Measurements from ENCODE around the gene BBIP1. TPM values are rescaled to one million over a fixed set of nuclear protein-coding genes. Genes with fewer than 3 reads are reported as not detected.
A peak's percentile ranks its signal among the peaks of the same experiment; 100 is the strongest.

BBIP1 gene
- total and polyA plus RNA-seq, 9 of the 15 experiments (the other 6 are each of a cell fraction or from before 2014, with no cell fraction given) = 5.2 to 31.0 (median 19.4) TPM

DNA sequence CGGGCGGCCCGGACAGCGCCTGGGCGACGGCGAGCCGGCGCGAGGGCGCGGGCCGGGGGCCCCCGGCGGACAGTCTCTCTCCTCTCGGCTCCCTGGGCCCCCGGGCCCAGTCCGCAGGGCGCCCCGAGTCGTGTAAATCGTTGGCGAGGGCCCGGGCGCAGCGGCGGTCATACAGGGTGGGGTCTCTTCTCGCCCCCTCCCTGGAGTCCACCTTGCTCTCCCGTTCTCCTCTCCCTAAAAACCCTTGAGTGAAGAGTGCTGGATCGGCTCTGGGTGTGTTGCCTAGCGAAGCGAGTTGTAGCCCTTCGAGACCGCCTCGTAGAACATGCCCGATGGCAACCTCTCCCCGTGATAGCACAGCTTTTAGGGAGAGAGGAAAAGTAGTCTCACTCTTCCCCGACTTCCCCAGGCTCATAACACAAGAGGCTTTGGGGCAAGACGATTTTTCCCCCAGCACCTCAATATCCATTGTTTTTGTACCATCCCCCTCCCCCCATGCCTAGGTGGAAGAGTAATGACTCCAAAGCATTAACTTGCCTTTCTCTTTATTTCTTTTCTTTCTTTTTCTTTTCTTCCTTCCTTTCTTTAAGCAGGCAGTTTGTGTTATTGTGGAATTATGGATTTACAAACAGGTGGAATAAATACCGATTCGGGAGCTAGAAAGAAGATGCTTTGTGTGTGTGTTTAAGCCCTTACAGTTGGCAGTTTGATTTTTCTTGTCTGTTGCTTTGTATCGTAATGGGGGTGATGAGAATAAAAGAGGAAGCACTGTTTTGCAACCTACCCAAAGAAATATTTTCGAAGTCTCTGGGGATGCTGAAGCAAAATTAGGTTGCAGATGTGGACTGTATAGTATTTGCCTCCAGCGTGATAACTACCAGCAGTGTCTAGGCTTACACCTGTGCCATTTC is 1.2 kb upstream of the BBIP1 start (continued):
- TF ChIP-seq, protein P1, sequence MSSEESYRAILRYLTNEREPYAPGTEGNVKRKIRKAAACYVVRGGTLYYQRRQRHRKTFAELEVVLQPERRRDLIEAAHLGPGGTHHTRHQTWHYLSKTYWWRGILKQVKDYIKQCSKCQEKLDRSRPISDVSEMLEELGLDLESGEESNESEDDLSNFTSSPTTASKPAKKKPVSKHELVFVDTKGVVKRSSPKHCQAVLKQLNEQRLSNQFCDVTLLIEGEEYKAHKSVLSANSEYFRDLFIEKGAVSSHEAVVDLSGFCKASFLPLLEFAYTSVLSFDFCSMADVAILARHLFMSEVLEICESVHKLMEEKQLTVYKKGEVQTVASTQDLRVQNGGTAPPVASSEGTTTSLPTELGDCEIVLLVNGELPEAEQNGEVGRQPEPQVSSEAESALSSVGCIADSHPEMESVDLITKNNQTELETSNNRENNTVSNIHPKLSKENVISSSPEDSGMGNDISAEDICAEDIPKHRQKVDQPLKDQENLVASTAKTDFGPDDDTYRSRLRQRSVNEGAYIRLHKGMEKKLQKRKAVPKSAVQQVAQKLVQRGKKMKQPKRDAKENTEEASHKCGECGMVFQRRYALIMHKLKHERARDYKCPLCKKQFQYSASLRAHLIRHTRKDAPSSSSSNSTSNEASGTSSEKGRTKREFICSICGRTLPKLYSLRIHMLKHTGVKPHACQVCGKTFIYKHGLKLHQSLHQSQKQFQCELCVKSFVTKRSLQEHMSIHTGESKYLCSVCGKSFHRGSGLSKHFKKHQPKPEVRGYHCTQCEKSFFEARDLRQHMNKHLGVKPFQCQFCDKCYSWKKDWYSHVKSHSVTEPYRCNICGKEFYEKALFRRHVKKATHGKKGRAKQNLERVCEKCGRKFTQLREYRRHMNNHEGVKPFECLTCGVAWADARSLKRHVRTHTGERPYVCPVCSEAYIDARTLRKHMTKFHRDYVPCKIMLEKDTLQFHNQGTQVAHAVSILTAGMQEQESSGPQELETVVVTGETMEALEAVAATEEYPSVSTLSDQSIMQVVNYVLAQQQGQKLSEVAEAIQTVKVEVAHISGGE (CRISPR knock-in tag; IDR thresholded peaks at IDR 0.05) = no peak
- TF ChIP-seq BCL6 (CRISPR knock-in tag; IDR thresholded peaks at IDR 0.05) (no peak), RFX1 (IDR thresholded peaks at IDR 0.05) (peak; percentile 39), ZNF24 (IDR thresholded peaks at IDR 0.05) (no peak), PCBP1 (IDR thresholded peaks at IDR 0.05; ENCODE audit: low read depth, low read length, poor library complexity, severe bottlenecking) (peak; percentile 6), TCF7 (IDR thresholded peaks at IDR 0.05; ENCODE audit: borderline replicate concordance) (no peak), ETV1 (tag; conservative IDR thresholded peaks at IDR 0.05; ENCODE audit: low read depth) (no peak), CCNT2 (IDR thresholded peaks at IDR 0.05; ENCODE audit: borderline replicate concordance, extremely low read depth, insufficient read length, low read depth, low read length) (peak; percentile 27), ZNF79 (CRISPR knock-in tag; IDR thresholded peaks at IDR 0.05; ENCODE audit: low read depth) (peak; percentile 65; the same call in 1 of the 2 replicates), ZNF444 (CRISPR knock-in tag; IDR thresholded peaks at IDR 0.05) (peak; percentile 84), ARID1B (IDR thresholded peaks at IDR 0.05) (0 out of 2 replicates have a peak, but pooled peaks have one; percentile 23), CHD1 (IDR thresholded peaks at IDR 0.05; ENCODE audit: low read length) (peak; percentile 42), ZNF445 (CRISPR knock-in tag; IDR thresholded peaks at IDR 0.05; ENCODE audit: low read depth) (no peak), CTBP1 (IDR thresholded peaks at IDR 0.05; ENCODE audit: borderline replicate concordance) (no peak), ZZZ3 (IDR thresholded peaks at IDR 0.05) (0 out of 2 replicates have a peak, but pooled peaks have one; percentile 32), SPI1 (IDR thresholded peaks at IDR 0.05; ENCODE audit: borderline replicate concordance, low read depth, low read length) (0 out of 2 replicates have a peak, but pooled peaks have one; percentile 21), ZNF12 (CRISPR knock-in tag; IDR thresholded peaks at IDR 0.05) (no peak), ZNF766 (CRISPR knock-in tag; conservative IDR thresholded peaks at IDR 0.05) (0 out of 2 replicates have a peak, but pooled peaks have one; percentile 0)
- TF ChIP-seq, protein P2, sequence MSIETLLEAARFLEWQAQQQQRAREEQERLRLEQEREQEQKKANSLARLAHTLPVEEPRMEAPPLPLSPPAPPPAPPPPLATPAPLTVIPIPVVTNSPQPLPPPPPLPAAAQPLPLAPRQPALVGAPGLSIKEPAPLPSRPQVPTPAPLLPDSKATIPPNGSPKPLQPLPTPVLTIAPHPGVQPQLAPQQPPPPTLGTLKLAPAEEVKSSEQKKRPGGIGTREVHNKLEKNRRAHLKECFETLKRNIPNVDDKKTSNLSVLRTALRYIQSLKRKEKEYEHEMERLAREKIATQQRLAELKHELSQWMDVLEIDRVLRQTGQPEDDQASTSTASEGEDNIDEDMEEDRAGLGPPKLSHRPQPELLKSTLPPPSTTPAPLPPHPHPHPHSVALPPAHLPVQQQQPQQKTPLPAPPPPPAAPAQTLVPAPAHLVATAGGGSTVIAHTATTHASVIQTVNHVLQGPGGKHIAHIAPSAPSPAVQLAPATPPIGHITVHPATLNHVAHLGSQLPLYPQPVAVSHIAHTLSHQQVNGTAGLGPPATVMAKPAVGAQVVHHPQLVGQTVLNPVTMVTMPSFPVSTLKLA (conservative IDR thresholded peaks at IDR 0.05) = peak; percentile 18 to 28; a peak in 1 of 4 replicates

Measured in K562 (cell line).